Measurements from ENCODE around the gene FOXO1. TPM values are rescaled to one million over a fixed set of nuclear protein-coding genes. Genes with fewer than 3 reads are reported as not detected.

FOXO1 gene
- total and polyA plus RNA-seq, 2 experiments from 2014 or later, result 32.4 to 68.0 TPM

DNA sequence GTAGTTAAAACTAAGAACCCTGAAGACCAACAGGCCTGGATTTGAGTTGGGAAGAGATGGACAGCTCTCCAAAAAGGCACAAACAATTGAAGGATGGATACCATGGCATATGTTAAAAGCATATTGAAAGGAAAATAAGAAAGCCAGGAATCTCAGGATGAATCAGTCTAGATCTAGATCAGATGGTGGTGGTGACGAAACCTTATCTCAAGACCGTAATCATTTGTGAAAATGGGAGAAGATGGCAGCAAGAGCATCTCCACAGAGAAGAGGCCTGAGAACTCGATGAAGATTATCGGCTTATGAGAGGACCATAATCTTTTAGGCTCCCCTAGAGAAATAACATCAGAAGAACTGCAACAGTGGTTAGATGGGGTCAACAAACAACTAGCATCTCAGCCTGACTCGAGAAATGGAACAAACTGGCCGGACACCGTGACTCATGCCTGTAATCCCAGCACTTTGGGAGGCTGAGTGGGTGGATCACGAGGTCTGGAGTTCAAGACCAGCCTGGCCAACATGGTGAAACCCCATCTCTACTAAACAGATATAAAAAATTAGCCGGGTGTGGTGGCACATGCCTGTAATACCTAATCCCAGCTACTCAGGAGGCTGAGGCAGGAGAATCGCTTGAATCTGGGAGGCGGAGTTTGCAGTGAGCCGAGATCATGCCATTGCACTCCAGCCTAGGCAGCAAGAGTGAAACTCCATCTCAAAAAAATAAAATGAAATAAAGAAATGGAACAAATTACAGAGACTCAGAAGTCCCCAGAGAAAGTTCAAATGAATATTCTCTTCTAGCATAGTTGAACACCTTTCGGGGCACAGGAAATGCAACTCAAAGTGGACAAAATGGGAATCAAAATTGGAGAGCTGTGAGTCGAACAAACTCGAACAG lies 47.6 kb downstream of the FOXO1 start:
- peaks cover 77% of the 10 kb centered on the region for H3K4me1 Mint-ChIP-seq
- no peak overlapping the region for H3K27ac Mint-ChIP-seq
- H3K4me3 Mint-ChIP-seq, result no peak overlapping the region
- no peak overlapping the region for H2AFZ ChIP-seq
- peaks cover 100% of the 10 kb centered on the region for H3K79me2 ChIP-seq (replicated peaks; ENCODE audit: insufficient read depth)
- no peaks in the 10 kb centered on the region for H3K9me2 ChIP-seq (ENCODE audit: insufficient read depth)
- H4K20me1 ChIP-seq (replicated peaks; ENCODE audit: insufficient read depth), result peaks cover 90% of the 10 kb centered on the region
- no peak for ATAC-seq
- no peaks in the 10 kb centered on the region for H3K27me3 ChIP-seq (ENCODE audit: insufficient read depth)
- peaks cover 4% of the 10 kb centered on the region for H3K27me3 Mint-ChIP-seq (ENCODE audit: insufficient read depth, low read depth, poor library complexity)
- peak overlapping the region; percentile 15; the same call in 1 of the 2 replicates for H3K4me2 ChIP-seq
- H3K27ac ChIP-seq (ENCODE audit: low read depth), result no peak overlapping the region; the same call in 1 of the 2 replicates
- H3K4me3 ChIP-seq, result no peak overlapping the region
- H3K36me3 Mint-ChIP-seq (ENCODE audit: low read depth), result peaks cover 2% of the 10 kb centered on the region; the same call in 2 of the 3 replicates
- TF ChIP-seq, protein P1, sequence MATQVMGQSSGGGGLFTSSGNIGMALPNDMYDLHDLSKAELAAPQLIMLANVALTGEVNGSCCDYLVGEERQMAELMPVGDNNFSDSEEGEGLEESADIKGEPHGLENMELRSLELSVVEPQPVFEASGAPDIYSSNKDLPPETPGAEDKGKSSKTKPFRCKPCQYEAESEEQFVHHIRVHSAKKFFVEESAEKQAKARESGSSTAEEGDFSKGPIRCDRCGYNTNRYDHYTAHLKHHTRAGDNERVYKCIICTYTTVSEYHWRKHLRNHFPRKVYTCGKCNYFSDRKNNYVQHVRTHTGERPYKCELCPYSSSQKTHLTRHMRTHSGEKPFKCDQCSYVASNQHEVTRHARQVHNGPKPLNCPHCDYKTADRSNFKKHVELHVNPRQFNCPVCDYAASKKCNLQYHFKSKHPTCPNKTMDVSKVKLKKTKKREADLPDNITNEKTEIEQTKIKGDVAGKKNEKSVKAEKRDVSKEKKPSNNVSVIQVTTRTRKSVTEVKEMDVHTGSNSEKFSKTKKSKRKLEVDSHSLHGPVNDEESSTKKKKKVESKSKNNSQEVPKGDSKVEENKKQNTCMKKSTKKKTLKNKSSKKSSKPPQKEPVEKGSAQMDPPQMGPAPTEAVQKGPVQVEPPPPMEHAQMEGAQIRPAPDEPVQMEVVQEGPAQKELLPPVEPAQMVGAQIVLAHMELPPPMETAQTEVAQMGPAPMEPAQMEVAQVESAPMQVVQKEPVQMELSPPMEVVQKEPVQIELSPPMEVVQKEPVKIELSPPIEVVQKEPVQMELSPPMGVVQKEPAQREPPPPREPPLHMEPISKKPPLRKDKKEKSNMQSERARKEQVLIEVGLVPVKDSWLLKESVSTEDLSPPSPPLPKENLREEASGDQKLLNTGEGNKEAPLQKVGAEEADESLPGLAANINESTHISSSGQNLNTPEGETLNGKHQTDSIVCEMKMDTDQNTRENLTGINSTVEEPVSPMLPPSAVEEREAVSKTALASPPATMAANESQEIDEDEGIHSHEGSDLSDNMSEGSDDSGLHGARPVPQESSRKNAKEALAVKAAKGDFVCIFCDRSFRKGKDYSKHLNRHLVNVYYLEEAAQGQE (IDR thresholded peaks at IDR 0.05; ENCODE audit: unreplicated experiment), result no peak
- TF ChIP-seq STAT1 (IDR thresholded peaks at IDR 0.05; ENCODE audit: unreplicated experiment) (no peak), NANOG (IDR thresholded peaks at IDR 0.05; ENCODE audit: borderline replicate concordance) (no peak), CREB1 (CRISPR knock-in tag; IDR thresholded peaks at IDR 0.05; ENCODE audit: low read depth) (no peak), JUNB (IDR thresholded peaks at IDR 0.05; ENCODE audit: unreplicated experiment) (no peak), EZH2 (IDR thresholded peaks at IDR 0.05; ENCODE audit: low read depth, unreplicated experiment) (no peak), ZNF114 (CRISPR knock-in tag; IDR thresholded peaks at IDR 0.05) (no peak), POLR2AphosphoS5 (IDR thresholded peaks at IDR 0.05; ENCODE audit: low read depth) (no peak), EZH2phosphoT487 (IDR thresholded peaks at IDR 0.05; ENCODE audit: unreplicated experiment) (no peak), ZNF331 (CRISPR knock-in tag; IDR thresholded peaks at IDR 0.05; ENCODE audit: low read depth) (no peak)
- TF ChIP-seq, protein P2, sequence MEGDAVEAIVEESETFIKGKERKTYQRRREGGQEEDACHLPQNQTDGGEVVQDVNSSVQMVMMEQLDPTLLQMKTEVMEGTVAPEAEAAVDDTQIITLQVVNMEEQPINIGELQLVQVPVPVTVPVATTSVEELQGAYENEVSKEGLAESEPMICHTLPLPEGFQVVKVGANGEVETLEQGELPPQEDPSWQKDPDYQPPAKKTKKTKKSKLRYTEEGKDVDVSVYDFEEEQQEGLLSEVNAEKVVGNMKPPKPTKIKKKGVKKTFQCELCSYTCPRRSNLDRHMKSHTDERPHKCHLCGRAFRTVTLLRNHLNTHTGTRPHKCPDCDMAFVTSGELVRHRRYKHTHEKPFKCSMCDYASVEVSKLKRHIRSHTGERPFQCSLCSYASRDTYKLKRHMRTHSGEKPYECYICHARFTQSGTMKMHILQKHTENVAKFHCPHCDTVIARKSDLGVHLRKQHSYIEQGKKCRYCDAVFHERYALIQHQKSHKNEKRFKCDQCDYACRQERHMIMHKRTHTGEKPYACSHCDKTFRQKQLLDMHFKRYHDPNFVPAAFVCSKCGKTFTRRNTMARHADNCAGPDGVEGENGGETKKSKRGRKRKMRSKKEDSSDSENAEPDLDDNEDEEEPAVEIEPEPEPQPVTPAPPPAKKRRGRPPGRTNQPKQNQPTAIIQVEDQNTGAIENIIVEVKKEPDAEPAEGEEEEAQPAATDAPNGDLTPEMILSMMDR (conservative IDR thresholded peaks at IDR 0.05; ENCODE audit: low read depth in 2 of 2), result no peak
- TF ChIP-seq, protein P3, sequence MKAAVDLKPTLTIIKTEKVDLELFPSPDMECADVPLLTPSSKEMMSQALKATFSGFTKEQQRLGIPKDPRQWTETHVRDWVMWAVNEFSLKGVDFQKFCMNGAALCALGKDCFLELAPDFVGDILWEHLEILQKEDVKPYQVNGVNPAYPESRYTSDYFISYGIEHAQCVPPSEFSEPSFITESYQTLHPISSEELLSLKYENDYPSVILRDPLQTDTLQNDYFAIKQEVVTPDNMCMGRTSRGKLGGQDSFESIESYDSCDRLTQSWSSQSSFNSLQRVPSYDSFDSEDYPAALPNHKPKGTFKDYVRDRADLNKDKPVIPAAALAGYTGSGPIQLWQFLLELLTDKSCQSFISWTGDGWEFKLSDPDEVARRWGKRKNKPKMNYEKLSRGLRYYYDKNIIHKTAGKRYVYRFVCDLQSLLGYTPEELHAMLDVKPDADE (IDR thresholded peaks at IDR 0.05), result no peak
- TF ChIP-seq, protein P4, sequence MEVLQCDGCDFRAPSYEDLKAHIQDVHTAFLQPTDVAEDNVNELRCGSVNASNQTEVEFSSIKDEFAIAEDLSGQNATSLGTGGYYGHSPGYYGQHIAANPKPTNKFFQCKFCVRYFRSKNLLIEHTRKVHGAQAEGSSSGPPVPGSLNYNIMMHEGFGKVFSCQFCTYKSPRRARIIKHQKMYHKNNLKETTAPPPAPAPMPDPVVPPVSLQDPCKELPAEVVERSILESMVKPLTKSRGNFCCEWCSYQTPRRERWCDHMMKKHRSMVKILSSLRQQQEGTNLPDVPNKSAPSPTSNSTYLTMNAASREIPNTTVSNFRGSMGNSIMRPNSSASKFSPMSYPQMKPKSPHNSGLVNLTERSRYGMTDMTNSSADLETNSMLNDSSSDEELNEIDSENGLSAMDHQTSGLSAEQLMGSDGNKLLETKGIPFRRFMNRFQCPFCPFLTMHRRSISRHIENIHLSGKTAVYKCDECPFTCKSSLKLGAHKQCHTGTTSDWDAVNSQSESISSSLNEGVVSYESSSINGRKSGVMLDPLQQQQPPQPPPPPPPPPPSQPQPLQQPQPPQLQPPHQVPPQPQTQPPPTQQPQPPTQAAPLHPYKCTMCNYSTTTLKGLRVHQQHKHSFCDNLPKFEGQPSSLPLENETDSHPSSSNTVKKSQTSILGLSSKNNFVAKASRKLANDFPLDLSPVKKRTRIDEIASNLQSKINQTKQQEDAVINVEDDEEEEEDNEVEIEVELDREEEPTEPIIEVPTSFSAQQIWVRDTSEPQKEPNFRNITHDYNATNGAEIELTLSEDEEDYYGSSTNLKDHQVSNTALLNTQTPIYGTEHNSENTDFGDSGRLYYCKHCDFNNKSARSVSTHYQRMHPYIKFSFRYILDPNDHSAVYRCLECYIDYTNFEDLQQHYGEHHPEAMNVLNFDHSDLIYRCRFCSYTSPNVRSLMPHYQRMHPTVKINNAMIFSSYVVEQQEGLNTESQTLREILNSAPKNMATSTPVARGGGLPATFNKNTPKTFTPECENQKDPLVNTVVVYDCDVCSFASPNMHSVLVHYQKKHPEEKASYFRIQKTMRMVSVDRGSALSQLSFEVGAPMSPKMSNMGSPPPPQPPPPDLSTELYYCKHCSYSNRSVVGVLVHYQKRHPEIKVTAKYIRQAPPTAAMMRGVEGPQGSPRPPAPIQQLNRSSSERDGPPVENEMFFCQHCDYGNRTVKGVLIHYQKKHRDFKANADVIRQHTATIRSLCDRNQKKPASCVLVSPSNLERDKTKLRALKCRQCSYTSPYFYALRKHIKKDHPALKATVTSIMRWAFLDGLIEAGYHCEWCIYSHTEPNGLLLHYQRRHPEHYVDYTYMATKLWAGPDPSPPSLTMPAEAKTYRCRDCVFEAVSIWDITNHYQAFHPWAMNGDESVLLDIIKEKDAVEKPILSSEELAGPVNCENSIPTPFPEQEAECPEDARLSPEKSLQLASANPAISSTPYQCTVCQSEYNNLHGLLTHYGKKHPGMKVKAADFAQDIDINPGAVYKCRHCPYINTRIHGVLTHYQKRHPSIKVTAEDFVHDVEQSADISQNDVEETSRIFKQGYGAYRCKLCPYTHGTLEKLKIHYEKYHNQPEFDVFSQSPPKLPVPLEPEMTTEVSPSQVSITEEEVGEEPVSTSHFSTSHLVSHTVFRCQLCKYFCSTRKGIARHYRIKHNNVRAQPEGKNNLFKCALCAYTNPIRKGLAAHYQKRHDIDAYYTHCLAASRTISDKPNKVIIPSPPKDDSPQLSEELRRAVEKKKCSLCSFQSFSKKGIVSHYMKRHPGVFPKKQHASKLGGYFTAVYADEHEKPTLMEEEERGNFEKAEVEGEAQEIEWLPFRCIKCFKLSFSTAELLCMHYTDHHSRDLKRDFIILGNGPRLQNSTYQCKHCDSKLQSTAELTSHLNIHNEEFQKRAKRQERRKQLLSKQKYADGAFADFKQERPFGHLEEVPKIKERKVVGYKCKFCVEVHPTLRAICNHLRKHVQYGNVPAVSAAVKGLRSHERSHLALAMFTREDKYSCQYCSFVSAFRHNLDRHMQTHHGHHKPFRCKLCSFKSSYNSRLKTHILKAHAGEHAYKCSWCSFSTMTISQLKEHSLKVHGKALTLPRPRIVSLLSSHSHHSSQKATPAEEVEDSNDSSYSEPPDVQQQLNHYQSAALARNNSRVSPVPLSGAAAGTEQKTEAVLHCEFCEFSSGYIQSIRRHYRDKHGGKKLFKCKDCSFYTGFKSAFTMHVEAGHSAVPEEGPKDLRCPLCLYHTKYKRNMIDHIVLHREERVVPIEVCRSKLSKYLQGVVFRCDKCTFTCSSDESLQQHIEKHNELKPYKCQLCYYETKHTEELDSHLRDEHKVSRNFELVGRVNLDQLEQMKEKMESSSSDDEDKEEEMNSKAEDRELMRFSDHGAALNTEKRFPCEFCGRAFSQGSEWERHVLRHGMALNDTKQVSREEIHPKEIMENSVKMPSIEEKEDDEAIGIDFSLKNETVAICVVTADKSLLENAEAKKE (CRISPR knock-in tag; IDR thresholded peaks at IDR 0.05), result no peak
- DNase-seq (ENCODE audit: low spot score), result no peak
- peaks cover 88% of the 10 kb centered on the region for H3K4me1 ChIP-seq (ENCODE audit: insufficient read depth)
- H3K9me3 Mint-ChIP-seq, result no peaks in the 10 kb centered on the region
- H3K36me3 ChIP-seq (ENCODE audit: insufficient read depth), result no peaks in the 10 kb centered on the region
- peaks cover 11% of the 10 kb centered on the region for H3F3A ChIP-seq (replicated peaks; ENCODE audit: low read depth)
